ENCODE results near the gene MMP28.
"Not testable (repeated sequence)": the region's sequence is repeated elsewhere in the genome, so short reads cannot be mapped to it uniquely, and the experiment has no call there.

DNA sequence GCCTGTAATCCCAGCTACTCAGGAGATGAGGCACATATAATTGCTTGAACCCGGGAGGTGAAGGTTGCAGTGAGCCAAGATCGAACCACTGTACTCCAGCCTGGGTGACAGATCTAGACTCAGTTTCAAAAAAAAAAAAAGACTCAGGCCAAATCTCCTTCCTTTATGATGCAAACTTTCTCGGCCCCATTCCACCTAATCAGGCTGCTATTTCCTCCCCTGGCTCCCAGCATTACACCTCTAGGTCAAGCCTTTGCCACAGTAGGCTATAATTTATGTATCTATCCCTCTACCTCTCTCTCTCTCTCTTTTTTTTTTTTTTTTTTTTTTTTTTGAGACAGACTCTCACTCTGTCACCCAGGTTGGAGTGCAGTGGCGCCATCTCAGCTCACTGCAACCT, 43.9 kb downstream of the MMP28 start:
- TF ChIP-seq POLR2A (IDR thresholded peaks at IDR 0.05; ENCODE audit: low read length); GATA1 (IDR thresholded peaks at IDR 0.05; ENCODE audit: low read depth, low read length): not testable (repeated sequence)
